HepG2 (cell line): ENCODE results near the gene RPP21. TPM values are rescaled to one million over a fixed set of nuclear protein-coding genes. Genes with fewer than 3 reads are reported as not detected.

Experiments used
- AGO2 ChIP-seq: fragments of 200-400 bp; formaldehyde crosslinking; optimal IDR thresholded peaks from 2 replicates; pipeline ENCODE3; 2017; ENCODE audit warnings: mild to moderate bottlenecking, low read depth, low read length, moderate library complexity
- ELF4 ChIP-seq: sonication (generic); formaldehyde crosslinking; IDR thresholded peaks from 2 replicates; pipeline ENCODE4 v1.5.0; 2020; ENCODE audit warnings: missing genetic modification reagents, mild to moderate bottlenecking, moderate library complexity, borderline replicate concordance
- ESRRA ChIP-seq: sonication (generic); formaldehyde crosslinking; IDR thresholded peaks from 2 replicates; pipeline ENCODE4 v1.5.1; 2020; ENCODE audit warnings: mild to moderate bottlenecking, low read depth, missing genetic modification reagents
- HNRNPL ChIP-seq: fragments of 200-400 bp; formaldehyde crosslinking; IDR thresholded peaks from 2 replicates; pipeline ENCODE4 v1.6.1; 2017; ENCODE audit warnings: mild to moderate bottlenecking, low read depth, low read length
- MEF2D ChIP-seq: sonication (generic); formaldehyde crosslinking; IDR thresholded peaks from 2 replicates; pipeline ENCODE4 v1.5.1; 2020; ENCODE audit warnings: mild to moderate bottlenecking, missing genetic modification reagents
- MIER3 ChIP-seq: IDR thresholded peaks from 2 replicates; pipeline ENCODE4 v1.6.1; 2016; ENCODE audit warnings: missing compliant biosample characterization, borderline replicate concordance
- NR3C1 ChIP-seq: sonication (generic); formaldehyde crosslinking; IDR thresholded peaks from 2 replicates; pipeline ENCODE4 v1.4.0; 2020; ENCODE audit warnings: missing genetic modification reagents
- NRL ChIP-seq: sonication (generic); formaldehyde crosslinking; IDR thresholded peaks from 2 replicates; pipeline ENCODE4 v1.5.0; 2020; ENCODE audit warnings: missing genetic modification reagents, mild to moderate bottlenecking, moderate library complexity, borderline replicate concordance
- RARA ChIP-seq: IDR thresholded peaks from 2 replicates; pipeline ENCODE4 v1.6.1; 2016; ENCODE audit warnings: missing genetic modification reagents, missing compliant biosample characterization
- RARG ChIP-seq: sonication (generic); formaldehyde crosslinking; IDR thresholded peaks from 2 replicates; pipeline ENCODE4 v1.4.0; 2020; ENCODE audit warnings: low read depth, mild to moderate bottlenecking, missing genetic modification reagents
- SIN3A ChIP-seq: IDR thresholded peaks from 2 replicates; pipeline ENCODE4 v1.6.1; 2011; ENCODE audit warnings: low read depth, mild to moderate bottlenecking, control low read depth, low read length, borderline replicate concordance
- SOX5 ChIP-seq: IDR thresholded peaks from 2 replicates; pipeline ENCODE4 v1.6.1; 2016; ENCODE audit warnings: borderline replicate concordance
- SUZ12 ChIP-seq: fragments of 150-350 bp; IDR thresholded peaks from 2 replicates; pipeline ENCODE4 v1.6.1; 2014; ENCODE audit warnings: low read depth, low read length
- TFDP1 ChIP-seq: IDR thresholded peaks from 2 replicates; pipeline ENCODE4 v1.6.1; 2016; ENCODE audit warnings: missing compliant biosample characterization, missing genetic modification reagents, borderline replicate concordance
- USF2 ChIP-seq, 2 experiments: sonication (generic) in 1 of 2; formaldehyde crosslinking in 1 of 2; IDR thresholded peaks; 2 replicates each; pipeline versions ENCODE4 v1.5.1 to v1.6.1; 2011 to 2020; ENCODE audit warnings: borderline replicate concordance in 1 of 2, low read depth in 1 of 2, low read length in 1 of 2, mild to moderate bottlenecking in 1 of 2, missing genetic modification reagents in 1 of 2, moderate library complexity in 1 of 2
- ZBTB7A ChIP-seq: sonication (generic); formaldehyde crosslinking; IDR thresholded peaks from 2 replicates; pipeline ENCODE4 v1.8.0; 2022; ENCODE audit warnings: mild to moderate bottlenecking, missing genetic modification reagents
- ZNF160 ChIP-seq: sonication (generic); formaldehyde crosslinking; IDR thresholded peaks from 2 replicates; pipeline ENCODE4 v1.8.0; 2022; ENCODE audit warnings: mild to moderate bottlenecking, inconsistent platforms, missing genetic modification reagents
- ZNF235 ChIP-seq: sonication (generic); formaldehyde crosslinking; IDR thresholded peaks from 2 replicates; pipeline ENCODE4 v1.8.1; 2023; ENCODE audit warnings: mild to moderate bottlenecking, missing genetic modification reagents, borderline replicate concordance
- ZNF263 ChIP-seq: sonication (generic); formaldehyde crosslinking; IDR thresholded peaks from 2 replicates; pipeline ENCODE4 v1.4.0; 2020; ENCODE audit warnings: missing genetic modification reagents
- ZNF598 ChIP-seq: sonication (generic); formaldehyde crosslinking; IDR thresholded peaks from 2 replicates; pipeline ENCODE4 v1.5.1; 2020; ENCODE audit warnings: mild to moderate bottlenecking, missing genetic modification reagents, borderline replicate concordance
- ZNF691 ChIP-seq: sonication (generic); formaldehyde crosslinking; IDR thresholded peaks from 2 replicates; pipeline ENCODE4 v1.4.0; 2020; ENCODE audit warnings: missing genetic modification reagents, low read depth, mild to moderate bottlenecking, borderline replicate concordance
- ZNF7 ChIP-seq: IDR thresholded peaks from 2 replicates; pipeline ENCODE4 v1.6.1; 2016; ENCODE audit warnings: missing biosample characterization, missing genetic modification reagents
- ZNF704 ChIP-seq: sonication (generic); formaldehyde crosslinking; IDR thresholded peaks from 2 replicates; pipeline ENCODE4 v1.8.1; 2023; ENCODE audit warnings: mild to moderate bottlenecking, inconsistent platforms, moderate library complexity, missing genetic modification reagents, borderline replicate concordance
- ZNF724P ChIP-seq: sonication (generic); formaldehyde crosslinking; IDR thresholded peaks from 2 replicates; pipeline ENCODE4 v1.8.0; 2022; ENCODE audit warnings: missing genetic modification reagents, borderline replicate concordance
- ZNF790 ChIP-seq: sonication (generic); formaldehyde crosslinking; IDR thresholded peaks from 2 replicates; pipeline ENCODE4 v1.8.0; 2022; ENCODE audit warnings: missing genetic modification reagents, mild to moderate bottlenecking, borderline replicate concordance
- ZNF891 ChIP-seq: sonication (generic); formaldehyde crosslinking; IDR thresholded peaks from 2 replicates; pipeline ENCODE4 v1.5.0; 2020; ENCODE audit warnings: mild to moderate bottlenecking, missing genetic modification reagents
- polyA plus RNA-seq, 8 experiments: library from polyadenylated mRNA; depleted of rRNA in 3 of 8; stranded (reverse) in 7 of 8; unstranded in 1 of 8; fragments of >200 nt; fragmentation: Illumina TruSeq in 4 of 8; extraction: Trizol in 4 of 8; gene quantifications; 2 replicates each; pipeline versions ENCODE4 v1.2.1 to v1.2.3, GENCODE V29; 2011 to 2016; ENCODE audit warnings: low read depth in 4 of 8, missing spikeins in 1 of 8, mixed read lengths in 1 of 8; ENCODE audit not compliant: insufficient read depth in 1 of 8
- total RNA-seq, 5 experiments: library from RNA; depleted of rRNA; stranded (reverse); fragments of >200 nt; fragmentation: Illumina TruSeq; extraction: Trizol; gene quantifications; 2 replicates each; pipeline ENCODE4 v1.2.3, GENCODE V29; 2016; ENCODE audit warnings: low read depth in 1 of 5

Gene RPP21
- total and polyA plus RNA-seq, 2 of the 13 experiments (the other 11 are each of a cell fraction or from before 2014, with no cell fraction given), result 53.1 to 72.3 TPM

- no peak for TF ChIP-seq ELF4
- no peak for TF ChIP-seq ZNF891 (CRISPR knock-in tag)
- no peak for TF ChIP-seq ZNF7 (CRISPR knock-in tag)
- TF ChIP-seq RARG (CRISPR knock-in tag), result no peak
- no peak; the same call in 1 of the 2 replicates for TF ChIP-seq ZNF263 (CRISPR knock-in tag)
- TF ChIP-seq TFDP1 (CRISPR knock-in tag), result no peak
- peak; percentile 65 for TF ChIP-seq RARA (CRISPR knock-in tag)
- no peak for TF ChIP-seq HNRNPL
- TF ChIP-seq ZNF790 (CRISPR knock-in tag), result no peak
- no peak for TF ChIP-seq AGO2
- no peak for TF ChIP-seq USF2 (IDR thresholded peaks at IDR 0.05; ENCODE audit: low read depth, low read length)
- TF ChIP-seq USF2 (CRISPR knock-in tag; IDR thresholded peaks at IDR 0.05; ENCODE audit: borderline replicate concordance), result no peak
- TF ChIP-seq ESRRA (CRISPR knock-in tag), result no peak
- 0 out of 2 replicates have a peak, but pooled peaks have one; percentile 31 for TF ChIP-seq MEF2D (CRISPR knock-in tag)
- no peak for TF ChIP-seq SIN3A
- no peak; the same call in 1 of the 2 replicates for TF ChIP-seq SOX5
- no peak for TF ChIP-seq ZNF235 (CRISPR knock-in tag)
- TF ChIP-seq NR3C1 (CRISPR knock-in tag), result no peak
- TF ChIP-seq SUZ12, result no peak
- TF ChIP-seq ZBTB7A (CRISPR knock-in tag), result no peak
- no peak for TF ChIP-seq ZNF160 (CRISPR knock-in tag)
- no peak for TF ChIP-seq ZNF704 (CRISPR knock-in tag)
- no peak for TF ChIP-seq ZNF598 (CRISPR knock-in tag)
- 0 out of 2 replicates have a peak, but pooled peaks have one; percentile 35 for TF ChIP-seq MIER3 (CRISPR knock-in tag)
- TF ChIP-seq ZNF724P (CRISPR knock-in tag), result no peak
- TF ChIP-seq ZNF691 (CRISPR knock-in tag), result no peak
- no peak for TF ChIP-seq NRL (CRISPR knock-in tag)
These were observed 33.5 kb downstream of the RPP21 start (continued) for GRCh38 chr6:30378290-30378937.
